GM23248 (cell line): ENCODE data around the gene RICTOR.

Source experiments
- EZH2 ChIP-seq: fragments of 200-600 bp; sonication (generic); IDR thresholded peaks from 2 replicates; pipeline ENCODE4 v1.6.1; 2018; ENCODE audit warnings: antibody characterized with exemption, mild to moderate bottlenecking; ENCODE audit not compliant: insufficient read depth, poor library complexity, severe bottlenecking
- EZH2phosphoT487 ChIP-seq: fragments of 200-600 bp; sonication (generic); IDR thresholded peaks from 2 replicates; pipeline ENCODE4 v1.6.1; 2018; ENCODE audit warnings: antibody characterized with exemption, moderate library complexity, mild to moderate bottlenecking, low read depth; ENCODE audit not compliant: insufficient read depth

DNA sequence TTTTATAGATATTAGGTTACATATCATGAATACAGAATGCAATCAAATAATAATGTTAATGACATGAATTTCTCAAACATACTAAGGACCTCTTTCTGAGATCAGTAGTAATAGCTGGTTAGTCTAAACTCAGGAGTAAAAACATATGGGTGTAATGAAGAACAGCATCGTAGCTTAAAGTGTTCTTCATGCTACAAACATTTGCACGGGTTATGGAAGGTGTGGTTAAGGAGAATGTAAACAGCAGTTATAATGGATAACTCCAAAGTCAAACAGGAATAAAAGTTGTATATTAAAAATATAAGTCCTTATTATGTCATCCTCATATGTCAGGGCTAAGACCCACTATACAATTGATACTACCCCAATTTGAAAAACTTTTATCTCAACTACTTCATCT is 112.5 kb downstream of the RICTOR start:
- TF ChIP-seq EZH2: no peak
- TF ChIP-seq EZH2phosphoT487: no peak
